ENCODE data around the gene CCDC85B. TPM values are rescaled to one million over a fixed set of nuclear protein-coding genes. Genes with fewer than 3 reads are reported as not detected.

CCDC85B gene
- total and polyA plus RNA-seq, 5 donors: 50.8 to 80.3 (median 58.4) TPM

- H3K27me3 ChIP-seq (ENCODE audit: control insufficient read depth, insufficient read depth): no peaks in the 10 kb centered on the region
- WGBS: 55% methylated on average over 24 of the region's 24 CpGs
- H3K4me1 ChIP-seq (ENCODE audit: control insufficient read depth, insufficient read depth, low read length): peaks cover 5% of the 10 kb centered on the region
- ATAC-seq (no peak), DNase-seq (peak; percentile 47 to 77 (median 75))
- no peak overlapping the region for H3K4me3 ChIP-seq (ENCODE audit: low read length)
- H3K9me3 ChIP-seq (ENCODE audit: control insufficient read depth, low read length): no peaks in the 10 kb centered on the region
- peak overlapping the region; percentile 46 for H3K27ac ChIP-seq (ENCODE audit: low read length)
- intact Hi-C loops (cut with DNase I): no loop called here
Measured at GRCh38 chr11:65870706-65871681, 19.5 kb upstream of the CCDC85B start.

- H3K4me3 ChIP-seq (ENCODE audit: low read length): peak overlapping the region; percentile 79
- WGBS: 9% methylated on average over 26 of the region's 26 CpGs
- H3K4me1 ChIP-seq (ENCODE audit: control insufficient read depth, insufficient read depth, low read length): peaks cover 5% of the 10 kb centered on the region
- peak; percentile 38 to 79 (median 77) for DNase-seq
- intact Hi-C loops (cut with DNase I): no loop called here
- H3K27me3 ChIP-seq (ENCODE audit: control insufficient read depth, insufficient read depth): no peaks in the 10 kb centered on the region
- H3K9me3 ChIP-seq (ENCODE audit: control insufficient read depth, low read length): no peaks in the 10 kb centered on the region
- peak overlapping the region; percentile 46 for H3K27ac ChIP-seq (ENCODE audit: low read length)
- peak; percentile 6 to 11 for ATAC-seq
Measured at GRCh38 chr11:65871811-65872548, 18.5 kb upstream of the CCDC85B start.

- Histone ChIP-seq H3K4me1 (ENCODE audit: control insufficient read depth, insufficient read depth, low read length) (peaks cover 5% of the 10 kb centered on the region), H3K9me3 (ENCODE audit: control insufficient read depth, low read length) (no peaks in the 10 kb centered on the region), H3K27ac (ENCODE audit: low read length) (peak within 1 kb of the TSS; percentile 80), H3K27me3 (ENCODE audit: control insufficient read depth, insufficient read depth) (no peaks in the 10 kb centered on the region), H3K4me3 (ENCODE audit: low read length) (peak within 1 kb of the TSS; percentile 79)
- 1% methylated on average over 69 of the region's 69 CpGs for WGBS
- ATAC-seq (peak; percentile 37 to 58), DNase-seq (peak; percentile 71 to 90 (median 89))
- intact Hi-C loops (cut with DNase I): no loop called here
Measured at GRCh38 chr11:65872586-65873317, 17.7 kb upstream of the CCDC85B start, which contains the start of gene EFEMP2. EFEMP2 (minus strand) TSS chr11:65872800; CDS start chr11:65872354, 446 bp downstream.

DNA sequence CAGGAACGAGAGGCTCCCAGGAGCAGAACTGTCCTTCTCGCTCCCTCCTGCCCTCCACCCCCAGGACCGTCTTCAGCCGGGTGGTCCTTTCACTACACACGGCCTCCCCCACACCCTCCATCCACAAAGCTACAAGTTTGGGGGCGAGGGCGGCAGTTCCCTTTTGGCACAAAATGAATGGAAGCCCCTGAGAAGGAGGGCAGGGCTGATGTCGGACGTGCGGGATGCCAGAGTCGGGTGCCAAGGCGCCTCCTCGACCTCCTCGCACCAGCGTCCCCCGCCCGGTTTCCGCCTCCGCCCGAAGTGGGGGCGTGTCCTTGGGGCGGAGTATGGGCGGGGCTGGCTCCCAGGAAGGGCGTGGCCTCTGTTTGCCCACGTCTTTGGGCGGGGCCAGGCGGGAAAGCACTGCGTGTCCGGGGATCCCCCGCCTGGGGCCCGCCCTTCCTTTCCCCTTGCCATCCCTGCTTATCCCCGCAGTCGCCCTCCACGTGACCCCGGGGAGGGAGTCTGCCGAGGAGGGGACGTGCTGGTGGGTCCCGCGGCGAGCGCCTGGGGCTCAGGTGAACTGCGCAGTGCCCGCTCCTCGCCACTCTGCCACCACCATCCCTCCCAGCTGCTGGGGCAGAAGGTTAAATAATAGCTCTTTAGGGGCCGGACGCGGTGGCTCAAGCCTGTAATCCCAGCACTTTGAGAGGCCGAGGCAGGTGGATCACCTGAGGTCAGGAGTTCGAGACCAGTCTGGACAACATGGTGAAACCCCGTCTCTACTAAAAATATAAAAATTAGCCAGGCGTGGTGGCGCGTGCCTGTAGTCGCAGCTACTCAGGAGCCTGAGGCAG, 16.9 kb upstream of the CCDC85B start:
- H3K27me3 ChIP-seq (ENCODE audit: control insufficient read depth, insufficient read depth): no peaks in the 10 kb centered on the region
- peak overlapping the region; percentile 79 for H3K4me3 ChIP-seq (ENCODE audit: low read length)
- DNase-seq: peak; percentile 96 to 99 (median 98)
- H3K4me1 ChIP-seq (ENCODE audit: control insufficient read depth, insufficient read depth, low read length): peaks cover 5% of the 10 kb centered on the region
- ATAC-seq: peak; percentile 93 to 94
- 8% methylated on average over 53 of the region's 54 CpGs for WGBS
- H3K27ac ChIP-seq (ENCODE audit: low read length): peak overlapping the region; percentile 79
- no peaks in the 10 kb centered on the region for H3K9me3 ChIP-seq (ENCODE audit: control insufficient read depth, low read length)
- intact Hi-C loops (cut with DNase I): no loop called here

GRCh38 chr11:65879617-65880016, 10.9 kb upstream of the CCDC85B start, which contains the start of gene CTSW:
CTSW (plus strand) TSS chr11:65879837; CDS start chr11:65879855, 18 bp downstream.
- Histone ChIP-seq H3K9me3 (ENCODE audit: control insufficient read depth, low read length) (no peaks in the 10 kb centered on the region), H3K4me1 (ENCODE audit: control insufficient read depth, insufficient read depth, low read length) (no peaks in the 10 kb centered on the region), H3K27me3 (ENCODE audit: control insufficient read depth, insufficient read depth) (no peaks in the 10 kb centered on the region), H3K27ac (ENCODE audit: low read length) (no peak within 1 kb of the TSS), H3K4me3 (ENCODE audit: low read length) (no peak within 1 kb of the TSS)
- no peak for ATAC-seq
- intact Hi-C loops (cut with DNase I): loop anchor here in 2 of 4 donors (5.0 to 10.0 kb wide), 2 partner anchors 85 to 108 kb away; partner anchors contain the start of gene SART1 (in 1 of the 2)
- DNase-seq: peak in 2 of 3 donors; percentile 53 to 66
- WGBS: 41% methylated on average over 7 of the region's 7 CpGs

DNA sequence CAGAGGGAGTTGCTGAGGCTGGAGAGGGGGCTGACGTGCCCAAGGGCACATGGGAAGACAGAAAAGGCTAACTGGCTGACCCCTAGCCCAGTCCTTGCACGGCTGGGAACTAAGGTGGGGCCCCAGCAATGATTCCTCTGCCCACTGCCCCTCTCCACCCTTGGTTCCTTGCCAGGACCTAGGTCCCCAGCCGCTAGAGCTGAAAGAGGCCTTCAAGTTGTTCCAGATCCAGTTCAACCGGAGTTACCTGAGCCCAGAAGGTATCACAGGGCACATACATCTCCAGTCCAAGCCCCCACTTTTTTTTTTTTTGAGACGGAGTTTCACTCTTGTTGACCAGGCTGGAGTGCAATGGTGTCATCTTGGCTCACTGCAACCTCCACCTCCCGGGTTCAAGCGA, 10.4 kb upstream of the CCDC85B start:
- no peaks in the 10 kb centered on the region for H3K27me3 ChIP-seq (ENCODE audit: control insufficient read depth, insufficient read depth)
- no peak for DNase-seq
- H3K4me1 ChIP-seq (ENCODE audit: control insufficient read depth, insufficient read depth, low read length): no peaks in the 10 kb centered on the region
- intact Hi-C loops (cut with DNase I): loop anchor here in 2 of 4 donors (5.0 to 10.0 kb wide), 2 partner anchors 85 to 107 kb away; partner anchors contain the start of gene SART1 (in 1 of the 2)
- H3K27ac ChIP-seq (ENCODE audit: low read length): no peak overlapping the region
- ATAC-seq: no peak
- no peaks in the 10 kb centered on the region for H3K9me3 ChIP-seq (ENCODE audit: control insufficient read depth, low read length)
- 73% methylated on average over 7 of the region's 7 CpGs for WGBS
- H3K4me3 ChIP-seq (ENCODE audit: low read length): no peak overlapping the region

GRCh38 chr11:65880844-65881421, 9.5 kb upstream of the CCDC85B start:
- Histone ChIP-seq H3K4me3 (ENCODE audit: low read length) (no peak overlapping the region), H3K27ac (ENCODE audit: low read length) (no peak overlapping the region), H3K9me3 (ENCODE audit: control insufficient read depth, low read length) (no peaks in the 10 kb centered on the region), H3K4me1 (ENCODE audit: control insufficient read depth, insufficient read depth, low read length) (no peaks in the 10 kb centered on the region), H3K27me3 (ENCODE audit: control insufficient read depth, insufficient read depth) (no peaks in the 10 kb centered on the region)
- DNase-seq: peak in 1 of 3 donors; percentile 47
- intact Hi-C loops (cut with DNase I): loop anchor here in 2 of 4 donors (5.0 to 10.0 kb wide), 2 partner anchors 84 to 106 kb away; partner anchors contain the start of gene SART1 (in 1 of the 2)
- 57% methylated on average over 7 of the region's 7 CpGs for WGBS
- no peak for ATAC-seq

DNA sequence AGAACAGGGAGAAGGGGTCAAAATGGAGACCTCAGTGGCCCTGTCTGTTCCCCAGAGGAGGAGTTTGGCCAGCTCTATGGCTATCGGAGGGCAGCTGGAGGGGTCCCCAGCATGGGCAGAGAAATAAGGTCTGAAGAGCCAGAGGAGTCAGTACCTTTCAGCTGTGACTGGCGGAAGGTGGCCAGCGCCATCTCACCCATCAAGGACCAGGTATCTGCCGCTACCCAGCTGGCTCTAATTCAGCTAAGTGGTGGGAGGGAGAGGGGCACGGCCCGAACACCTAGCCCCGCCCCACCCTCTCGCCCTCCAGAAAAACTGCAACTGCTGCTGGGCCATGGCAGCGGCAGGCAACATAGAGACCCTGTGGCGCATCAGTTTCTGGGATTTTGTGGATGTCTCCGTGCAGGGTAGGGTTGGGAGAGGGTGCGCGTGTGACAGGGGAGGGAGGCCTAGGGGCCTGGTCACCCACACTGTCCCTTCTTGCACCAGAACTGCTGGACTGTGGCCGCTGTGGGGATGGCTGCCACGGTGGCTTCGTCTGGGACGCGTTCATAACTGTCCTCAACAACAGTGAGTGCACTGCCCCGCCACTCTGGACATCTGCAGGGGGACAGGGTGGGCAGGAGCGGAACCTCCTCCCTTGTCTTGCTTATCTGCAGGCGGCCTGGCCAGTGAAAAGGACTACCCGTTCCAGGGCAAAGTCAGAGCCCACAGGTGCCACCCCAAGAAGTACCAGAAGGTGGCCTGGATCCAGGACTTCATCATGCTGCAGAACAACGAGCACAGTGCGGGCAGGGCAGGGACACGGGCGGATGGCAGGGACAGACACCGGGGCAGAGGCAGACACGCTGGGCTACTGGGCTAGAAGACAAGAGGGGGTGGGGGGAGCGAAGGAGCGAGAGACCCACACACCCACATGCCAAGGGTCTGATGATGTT, 8.1 kb upstream of the CCDC85B start:
- Histone ChIP-seq H3K9me3 (ENCODE audit: control insufficient read depth, low read length) (no peaks in the 10 kb centered on the region), H3K4me3 (ENCODE audit: low read length) (no peak overlapping the region), H3K27ac (ENCODE audit: low read length) (no peak overlapping the region), H3K4me1 (ENCODE audit: control insufficient read depth, insufficient read depth, low read length) (no peaks in the 10 kb centered on the region), H3K27me3 (ENCODE audit: control insufficient read depth, insufficient read depth) (no peaks in the 10 kb centered on the region)
- DNase-seq (peak in 2 of 3 donors; percentile 12 to 36), ATAC-seq (no peak)
- 90% methylated on average over 30 of the region's 30 CpGs for WGBS
- intact Hi-C loops (cut with DNase I): loop anchor here in 2 of 4 donors (5.0 to 10.0 kb wide), 2 partner anchors 82 to 105 kb away; partner anchors contain the start of gene SART1 (in 1 of the 2)

All from right cardiac atrium (tissue), 5 donors.